Activated CD8-positive, alpha-beta memory T cell treated with anti-CD3 and anti-CD28 coated beads for 24 hours (primary cell): Measurements from ENCODE around the gene HOXC9.

ENCODE experiments used
- DNase-seq: peaks from one replicate; pipeline ENCODE4 v3.0.0-alpha.2; 2020

HOXC9 gene

GRCh38 chr12:54016478-54016964 lies 16.6 kb downstream of the HOXC9 start:
- DNase-seq, result no peak

- DNase-seq, result no peak
Measured at GRCh38 chr12:54017027-54017788, 17.2 kb downstream of the HOXC9 start.

- peak; percentile 89 for DNase-seq
Measured at GRCh38 chr12:54017878-54018467, 18.0 kb downstream of the HOXC9 start.

GRCh38 chr12:54018468-54018984 lies 18.6 kb downstream of the HOXC9 start:
- no peak for DNase-seq

- no peak for DNase-seq
Measured at GRCh38 chr12:54019091-54019811, 19.3 kb downstream of the HOXC9 start.

- no peak for DNase-seq
Measured at GRCh38 chr12:54019924-54020590, 20.1 kb downstream of the HOXC9 start.

- no peak for DNase-seq
Measured at GRCh38 chr12:54020591-54021405, 20.8 kb downstream of the HOXC9 start.

GRCh38 chr12:54021432-54022013 lies 21.6 kb downstream of the HOXC9 start:
- no peak for DNase-seq

- no peak for DNase-seq
Measured at GRCh38 chr12:54022960-54023884, 23.3 kb downstream of the HOXC9 start.

- no peak for DNase-seq
Measured at GRCh38 chr12:54024127-54024526, 24.2 kb downstream of the HOXC9 start.

GRCh38 chr12:54024581-54025305 lies 24.8 kb downstream of the HOXC9 start:
- DNase-seq, result no peak

GRCh38 chr12:54025499-54026405 lies 25.8 kb downstream of the HOXC9 start:
- no peak for DNase-seq

GRCh38 chr12:54026640-54027441 lies 26.9 kb downstream of the HOXC9 start:
- DNase-seq, result no peak

- DNase-seq, result no peak
Measured at GRCh38 chr12:54027442-54027786, 27.5 kb downstream of the HOXC9 start.

GRCh38 chr12:54028314-54029201 lies 28.6 kb downstream of the HOXC9 start, which contains the start of gene HOXC6:
HOXC6 (plus strand) TSS chr12:54028440; CDS start chr12:54028522, 82 bp downstream.
- no peak for DNase-seq

- DNase-seq, result no peak
Measured at GRCh38 chr12:54029529-54030441, 29.8 kb downstream of the HOXC9 start.
